HEK293 (cell line): ENCODE results near the gene MGAT5B.

Experiments
- SALL2 ChIP-seq: fragments of 450-650 bp; formaldehyde crosslinking; IDR thresholded peaks from 2 replicates; pipeline ENCODE4 v1.5.0; 2017; ENCODE audit warnings: missing biosample characterization, mild to moderate bottlenecking, missing genetic modification characterization, borderline replicate concordance
- WT1 ChIP-seq: fragments of 450-650 bp; formaldehyde crosslinking; IDR thresholded peaks from 2 replicates; pipeline ENCODE4 v1.5.1; 2016; ENCODE audit warnings: missing biosample characterization, missing genetic modification characterization
- ZNF266 ChIP-seq: fragments of 450-650 bp; formaldehyde crosslinking; IDR thresholded peaks from 2 replicates; pipeline ENCODE4 v1.5.1; 2016; ENCODE audit warnings: missing biosample characterization, missing genetic modification characterization, low read depth
- ZNF48 ChIP-seq: fragments of 450-650 bp; formaldehyde crosslinking; IDR thresholded peaks from 2 replicates; pipeline ENCODE4 v1.5.1; 2016; ENCODE audit warnings: missing biosample characterization, missing genetic modification characterization
- TF ChIP-seq, protein P1 (sequence below): fragments of 450-650 bp; formaldehyde crosslinking; IDR thresholded peaks from 2 replicates; pipeline ENCODE4 v1.5.1; 2016; ENCODE audit warnings: missing biosample characterization, missing genetic modification characterization
- TF ChIP-seq, protein P2 (sequence below): fragments of 450-650 bp; formaldehyde crosslinking; IDR thresholded peaks from 2 replicates; pipeline ENCODE4 v1.5.1; 2017; ENCODE audit warnings: missing biosample characterization, mild to moderate bottlenecking, missing genetic modification characterization, moderate library complexity

DNA sequence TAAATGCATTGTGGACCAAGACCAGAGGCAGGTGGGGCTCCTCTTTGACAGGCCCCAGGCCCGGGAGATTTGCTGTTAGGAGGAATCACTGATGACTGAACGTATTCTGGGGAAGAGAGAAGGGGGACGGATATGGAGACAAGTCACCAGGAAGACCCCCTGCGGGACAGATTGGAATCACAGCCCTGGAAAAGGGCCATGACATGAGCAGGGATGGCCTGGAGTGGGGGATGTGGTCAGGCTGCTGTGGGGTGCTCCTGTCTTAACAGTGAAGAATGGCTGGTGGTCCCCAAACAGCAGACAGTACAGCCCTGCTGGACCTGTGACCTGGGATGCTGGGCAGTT is 23.7 kb upstream of the MGAT5B start:
- TF ChIP-seq, protein P1, sequence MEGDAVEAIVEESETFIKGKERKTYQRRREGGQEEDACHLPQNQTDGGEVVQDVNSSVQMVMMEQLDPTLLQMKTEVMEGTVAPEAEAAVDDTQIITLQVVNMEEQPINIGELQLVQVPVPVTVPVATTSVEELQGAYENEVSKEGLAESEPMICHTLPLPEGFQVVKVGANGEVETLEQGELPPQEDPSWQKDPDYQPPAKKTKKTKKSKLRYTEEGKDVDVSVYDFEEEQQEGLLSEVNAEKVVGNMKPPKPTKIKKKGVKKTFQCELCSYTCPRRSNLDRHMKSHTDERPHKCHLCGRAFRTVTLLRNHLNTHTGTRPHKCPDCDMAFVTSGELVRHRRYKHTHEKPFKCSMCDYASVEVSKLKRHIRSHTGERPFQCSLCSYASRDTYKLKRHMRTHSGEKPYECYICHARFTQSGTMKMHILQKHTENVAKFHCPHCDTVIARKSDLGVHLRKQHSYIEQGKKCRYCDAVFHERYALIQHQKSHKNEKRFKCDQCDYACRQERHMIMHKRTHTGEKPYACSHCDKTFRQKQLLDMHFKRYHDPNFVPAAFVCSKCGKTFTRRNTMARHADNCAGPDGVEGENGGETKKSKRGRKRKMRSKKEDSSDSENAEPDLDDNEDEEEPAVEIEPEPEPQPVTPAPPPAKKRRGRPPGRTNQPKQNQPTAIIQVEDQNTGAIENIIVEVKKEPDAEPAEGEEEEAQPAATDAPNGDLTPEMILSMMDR = no peak
- TF ChIP-seq ZNF48 (tag by site-specific recombination) = no peak
- no peak for TF ChIP-seq ZNF266 (tag by site-specific recombination)
- no peak for TF ChIP-seq WT1 (tag by site-specific recombination)
- TF ChIP-seq, protein P2, sequence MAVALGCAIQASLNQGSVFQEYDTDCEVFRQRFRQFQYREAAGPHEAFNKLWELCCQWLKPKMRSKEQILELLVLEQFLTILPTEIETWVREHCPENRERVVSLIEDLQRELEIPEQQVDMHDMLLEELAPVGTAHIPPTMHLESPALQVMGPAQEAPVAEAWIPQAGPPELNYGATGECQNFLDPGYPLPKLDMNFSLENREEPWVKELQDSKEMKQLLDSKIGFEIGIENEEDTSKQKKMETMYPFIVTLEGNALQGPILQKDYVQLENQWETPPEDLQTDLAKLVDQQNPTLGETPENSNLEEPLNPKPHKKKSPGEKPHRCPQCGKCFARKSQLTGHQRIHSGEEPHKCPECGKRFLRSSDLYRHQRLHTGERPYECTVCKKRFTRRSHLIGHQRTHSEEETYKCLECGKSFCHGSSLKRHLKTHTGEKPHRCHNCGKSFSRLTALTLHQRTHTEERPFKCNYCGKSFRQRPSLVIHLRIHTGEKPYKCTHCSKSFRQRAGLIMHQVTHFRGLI (tag by site-specific recombination) = no peak
- no peak for TF ChIP-seq SALL2 (tag by site-specific recombination)
